HepG2 (cell line): ENCODE measurements around the gene P2RY2. TPM values are rescaled to one million over a fixed set of nuclear protein-coding genes. Genes with fewer than 3 reads are reported as not detected.

Experiments
- ATF7-NPFF ChIP-seq: sonication (generic); formaldehyde crosslinking; IDR thresholded peaks from 2 replicates; pipeline ENCODE4 v1.8.1; 2023; ENCODE audit warnings: mild to moderate bottlenecking, low read depth, missing genetic modification reagents, moderate library complexity
- FOXA3 ChIP-seq: IDR thresholded peaks from 2 replicates; pipeline ENCODE4 v1.6.1; 2016; ENCODE audit warnings: missing genetic modification reagents, missing compliant biosample characterization
- HIC2 ChIP-seq: sonication (generic); formaldehyde crosslinking; IDR thresholded peaks from 2 replicates; pipeline ENCODE4 v1.9.0; 2022; ENCODE audit warnings: low read depth, missing genetic modification reagents
- HNRNPL ChIP-seq: fragments of 200-400 bp; formaldehyde crosslinking; IDR thresholded peaks from 2 replicates; pipeline ENCODE4 v1.6.1; 2017; ENCODE audit warnings: mild to moderate bottlenecking, low read depth, low read length
- LCORL ChIP-seq, 2 experiments: fragments of 450-650 bp in 1 of 2; sonication (generic) in 1 of 2; formaldehyde crosslinking in 1 of 2; IDR thresholded peaks; 2 replicates each; pipeline versions ENCODE4 v1.5.0 to v1.6.1; 2017 to 2020; ENCODE audit warnings: antibody characterized with exemption in 1 of 2, missing genetic modification reagents in 1 of 2
- RAD21 ChIP-seq: fragments of 450-650 bp; formaldehyde crosslinking; IDR thresholded peaks from 2 replicates; pipeline ENCODE4 v1.5.0; 2020; ENCODE audit warnings: mild to moderate bottlenecking
- RFX1 ChIP-seq: fragments of 450-650 bp; IDR thresholded peaks from 2 replicates; pipeline ENCODE4 v1.6.1; 2017
- UBTF ChIP-seq: sonication (generic); formaldehyde crosslinking; IDR thresholded peaks from 2 replicates; pipeline ENCODE4 v1.4.0; 2020; ENCODE audit warnings: mild to moderate bottlenecking, missing genetic modification reagents
- ZNF276 ChIP-seq: sonication (generic); formaldehyde crosslinking; IDR thresholded peaks from 2 replicates; pipeline ENCODE4 v1.4.0; 2020; ENCODE audit warnings: mild to moderate bottlenecking, low read depth, missing genetic modification reagents
- ZNF362 ChIP-seq: sonication (generic); formaldehyde crosslinking; IDR thresholded peaks from 2 replicates; pipeline ENCODE4 v1.4.0; 2020; ENCODE audit warnings: missing genetic modification reagents, mild to moderate bottlenecking, borderline replicate concordance
- ZNF609 ChIP-seq: sonication (generic); formaldehyde crosslinking; IDR thresholded peaks from 2 replicates; pipeline ENCODE4 v1.4.0; 2020; ENCODE audit warnings: mild to moderate bottlenecking, missing genetic modification reagents, borderline replicate concordance
- ZNF678 ChIP-seq: sonication (generic); formaldehyde crosslinking; IDR thresholded peaks from 2 replicates; pipeline ENCODE4 v1.4.0; 2020; ENCODE audit warnings: mild to moderate bottlenecking, missing genetic modification reagents
- ZNF710 ChIP-seq: sonication (generic); formaldehyde crosslinking; IDR thresholded peaks from 2 replicates; pipeline ENCODE4 v1.5.0; 2020; ENCODE audit warnings: mild to moderate bottlenecking, missing genetic modification reagents, borderline replicate concordance
- ZSCAN31 ChIP-seq: sonication (generic); formaldehyde crosslinking; IDR thresholded peaks from 2 replicates; pipeline ENCODE4 v1.5.0; 2020; ENCODE audit warnings: low read depth, mild to moderate bottlenecking, missing genetic modification reagents
- polyA plus RNA-seq, 8 experiments: library from polyadenylated mRNA; depleted of rRNA in 3 of 8; stranded (reverse) in 7 of 8; unstranded in 1 of 8; fragments of >200 nt; fragmentation: Illumina TruSeq in 4 of 8; extraction: Trizol in 4 of 8; gene quantifications; 2 replicates each; pipeline versions ENCODE4 v1.2.1 to v1.2.3, GENCODE V29; 2011 to 2016; ENCODE audit warnings: low read depth in 4 of 8, missing spikeins in 1 of 8, mixed read lengths in 1 of 8; ENCODE audit not compliant: insufficient read depth in 1 of 8
- total RNA-seq, 5 experiments: library from RNA; depleted of rRNA; stranded (reverse); fragments of >200 nt; fragmentation: Illumina TruSeq; extraction: Trizol; gene quantifications; 2 replicates each; pipeline ENCODE4 v1.2.3, GENCODE V29; 2016; ENCODE audit warnings: low read depth in 1 of 5

P2RY2 gene
- total and polyA plus RNA-seq, 2 of the 13 experiments (the other 11 are each of a cell fraction or from before 2014, with no cell fraction given) = 0.95 to 3.1 TPM

GRCh38 chr11:73177380-73177777, 40.7 kb upstream of the P2RY2 start (continued):
- TF ChIP-seq UBTF (CRISPR knock-in tag) = 0 out of 2 replicates have a peak, but pooled peaks have one; percentile 15
- TF ChIP-seq HNRNPL = peak; percentile 86; the same call in 1 of the 2 replicates
- TF ChIP-seq RFX1 = no peak
- peak; percentile 46; the same call in 1 of the 2 replicates for TF ChIP-seq ZNF362 (CRISPR knock-in tag)
- TF ChIP-seq ZNF609 = peak; percentile 62; the same call in 1 of the 2 replicates
- TF ChIP-seq ZSCAN31 (CRISPR knock-in tag) = peak; percentile 78; the same call in 1 of the 2 replicates
- TF ChIP-seq ZNF710 = no peak
- no peak for TF ChIP-seq ZNF276
- peak; percentile 11; the same call in 1 of the 2 replicates for TF ChIP-seq FOXA3
- 0 out of 2 replicates have a peak, but pooled peaks have one; percentile 35 for TF ChIP-seq ZNF678 (CRISPR knock-in tag)
- no peak for TF ChIP-seq RAD21
- peak; percentile 65 for TF ChIP-seq HIC2 (CRISPR knock-in tag)
- peak; percentile 30 for TF ChIP-seq ATF7-NPFF (CRISPR knock-in tag)
- no peak for TF ChIP-seq LCORL (IDR thresholded peaks at IDR 0.05)
- TF ChIP-seq LCORL (CRISPR knock-in tag; IDR thresholded peaks at IDR 0.05) = peak; percentile 10; the same call in 1 of the 2 replicates
